DMS153 (cell line): ENCODE measurements around the gene FMN2.

Experiments used
- DNase-seq: peaks from one replicate; lab custom pipeline; 2025; lab: John Stamatoyannopoulos, UW

The FMN2 gene

GRCh38 chr1:240198376-240198775, 106.7 kb downstream of the FMN2 start:
- DNase-seq: no peak

- DNase-seq: no peak
Measured at GRCh38 chr1:240199758-240200645, 108.3 kb downstream of the FMN2 start.

GRCh38 chr1:240201931-240202330, 110.2 kb downstream of the FMN2 start:
- no peak for DNase-seq

- DNase-seq: no peak
Measured at GRCh38 chr1:240207073-240207709, 115.5 kb downstream of the FMN2 start.

GRCh38 chr1:240210026-240210425, 118.3 kb downstream of the FMN2 start:
- no peak for DNase-seq

- DNase-seq: no peak
Measured at GRCh38 chr1:240212556-240212955, 120.9 kb downstream of the FMN2 start.

GRCh38 chr1:240217403-240217802, 125.7 kb downstream of the FMN2 start:
- no peak for DNase-seq

- DNase-seq: no peak
Measured at GRCh38 chr1:240219104-240219503, 127.4 kb downstream of the FMN2 start.

- DNase-seq: no peak
Measured at GRCh38 chr1:240226102-240226501, 134.4 kb downstream of the FMN2 start.

- DNase-seq: no peak
Measured at GRCh38 chr1:240230816-240231215, 139.1 kb downstream of the FMN2 start.

GRCh38 chr1:240232530-240232929, 140.8 kb downstream of the FMN2 start:
- DNase-seq: no peak

- no peak for DNase-seq
Measured at GRCh38 chr1:240234485-240235210, 143.0 kb downstream of the FMN2 start.

- DNase-seq: no peak
Measured at GRCh38 chr1:240235521-240236288, 144.0 kb downstream of the FMN2 start.

GRCh38 chr1:240237305-240237721, 145.6 kb downstream of the FMN2 start:
- DNase-seq: no peak

- DNase-seq: no peak
Measured at GRCh38 chr1:240239309-240239708, 147.6 kb downstream of the FMN2 start.

- DNase-seq: no peak
Measured at GRCh38 chr1:240241278-240241677, 149.6 kb downstream of the FMN2 start.

GRCh38 chr1:240242601-240243144, 151.0 kb downstream of the FMN2 start:
- DNase-seq: no peak

- no peak for DNase-seq
Measured at GRCh38 chr1:240244968-240245628, 153.4 kb downstream of the FMN2 start.

- DNase-seq: no peak
Measured at GRCh38 chr1:240245629-240246020, 153.9 kb downstream of the FMN2 start.

- DNase-seq: no peak
Measured at GRCh38 chr1:240247899-240248298, 156.2 kb downstream of the FMN2 start.

- no peak for DNase-seq
Measured at GRCh38 chr1:240254006-240254405, 162.3 kb downstream of the FMN2 start.
